Left ventricle myocardium inferior (tissue), 1 donor: ENCODE results near the gene GRID1. TPM values are rescaled to one million over a fixed set of nuclear protein-coding genes. Genes with fewer than 3 reads are reported as not detected.

Experiments
- DNase-seq: peaks from one replicate; pipeline ENCODE4 v3.0.0-alpha.2; 2020
- H3K27ac ChIP-seq: fragments of 200-600 bp; replicated peaks from 2 replicates; pipeline ENCODE4 v1.8.0; 2021
- H3K27me3 ChIP-seq: fragments of 200-600 bp; 2 replicates; pipeline ENCODE4 v1.8.0; 2021; ENCODE audit warnings: low read depth
- H3K36me3 ChIP-seq: fragments of 200-600 bp; 2 replicates; pipeline ENCODE4 v1.8.0; 2021
- H3K4me1 ChIP-seq: fragments of 200-600 bp; 2 replicates; pipeline ENCODE4 v1.8.0; 2021
- H3K4me3 ChIP-seq: fragments of 200-600 bp; 2 replicates; pipeline ENCODE4 v1.8.0; 2021; ENCODE audit warnings: mild to moderate bottlenecking, moderate library complexity
- H3K9me3 ChIP-seq: fragments of 200-600 bp; replicated peaks from 2 replicates; pipeline ENCODE4 v1.8.0; 2021
- intact Hi-C: fragments of 100-400 bp; cut with micrococcal nuclease; formaldehyde crosslinking; loops from one replicate; pipeline ENCODE4 v1.11.0; 2022
- total RNA-seq: library from RNA; stranded (reverse); fragmentation: NEBNext Ultra II Directional; extraction: Animal tissue kit (Norgen Biotek cat#: 25700); gene quantifications from one replicate; pipeline ENCODE4 v1.2.1, GENCODE V29; 2021
- TF ChIP-seq, protein P1 (sequence below): fragments of 200-600 bp; IDR thresholded peaks from 2 replicates; pipeline ENCODE4 v1.8.0; 2021; ENCODE audit warnings: antibody characterized with exemption, mild to moderate bottlenecking, borderline replicate concordance
- donor health status: DM: no; HTN: yes; CAD: no; lungs with severe emphysema.

GRID1 gene
- total RNA-seq, 1 donor from 2014 or later = 1.6 TPM

DNA sequence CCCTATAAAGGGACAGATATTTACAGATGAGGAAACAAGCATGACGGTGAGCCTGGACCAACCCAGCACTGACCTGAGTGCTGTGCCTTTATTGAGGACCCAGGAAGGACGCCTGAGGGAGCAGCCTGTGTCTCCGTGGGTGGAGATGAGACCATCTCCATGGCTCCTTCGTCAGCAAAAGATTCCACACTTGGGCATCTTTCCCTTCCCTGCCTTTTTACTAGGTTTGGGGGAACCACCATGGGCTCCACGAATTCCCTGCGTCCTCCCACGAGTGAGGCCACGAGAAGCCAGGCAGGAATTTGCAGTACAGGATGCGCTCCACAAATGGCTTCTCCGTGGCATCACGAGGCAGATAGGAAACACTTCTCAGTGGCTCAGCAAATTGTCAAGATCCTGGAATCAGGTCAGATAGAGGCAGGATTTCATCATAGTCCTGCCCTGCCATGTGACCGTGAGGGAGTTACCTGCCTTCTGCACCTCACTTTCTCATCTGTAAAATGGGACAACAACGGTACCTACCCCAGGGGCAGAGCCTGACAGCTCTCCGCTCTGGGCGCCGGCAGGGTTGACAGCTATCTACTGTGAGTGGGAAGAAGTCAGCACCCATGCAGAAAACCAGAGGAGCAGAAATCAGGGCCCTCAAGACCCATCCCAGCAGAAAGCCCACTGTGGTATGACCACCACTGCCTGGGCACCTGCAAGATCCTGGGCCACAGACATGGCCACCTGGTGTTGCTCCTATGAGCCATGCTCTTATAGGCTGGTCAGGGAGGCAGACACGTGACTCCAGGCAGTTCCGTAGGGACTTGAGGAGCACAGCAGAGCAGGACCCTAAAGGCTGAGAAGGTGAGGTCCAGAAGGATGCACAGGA lies 80.1 kb downstream of the GRID1 start:
- Histone ChIP-seq H3K9me3 (no peaks in the 10 kb centered on the region), H3K27ac (no peak overlapping the region), H3K4me1 (no peaks in the 10 kb centered on the region), H3K36me3 (no peaks in the 10 kb centered on the region), H3K4me3 (no peak overlapping the region), H3K27me3 (peaks cover 5% of the 10 kb centered on the region)
- TF ChIP-seq, protein P1, sequence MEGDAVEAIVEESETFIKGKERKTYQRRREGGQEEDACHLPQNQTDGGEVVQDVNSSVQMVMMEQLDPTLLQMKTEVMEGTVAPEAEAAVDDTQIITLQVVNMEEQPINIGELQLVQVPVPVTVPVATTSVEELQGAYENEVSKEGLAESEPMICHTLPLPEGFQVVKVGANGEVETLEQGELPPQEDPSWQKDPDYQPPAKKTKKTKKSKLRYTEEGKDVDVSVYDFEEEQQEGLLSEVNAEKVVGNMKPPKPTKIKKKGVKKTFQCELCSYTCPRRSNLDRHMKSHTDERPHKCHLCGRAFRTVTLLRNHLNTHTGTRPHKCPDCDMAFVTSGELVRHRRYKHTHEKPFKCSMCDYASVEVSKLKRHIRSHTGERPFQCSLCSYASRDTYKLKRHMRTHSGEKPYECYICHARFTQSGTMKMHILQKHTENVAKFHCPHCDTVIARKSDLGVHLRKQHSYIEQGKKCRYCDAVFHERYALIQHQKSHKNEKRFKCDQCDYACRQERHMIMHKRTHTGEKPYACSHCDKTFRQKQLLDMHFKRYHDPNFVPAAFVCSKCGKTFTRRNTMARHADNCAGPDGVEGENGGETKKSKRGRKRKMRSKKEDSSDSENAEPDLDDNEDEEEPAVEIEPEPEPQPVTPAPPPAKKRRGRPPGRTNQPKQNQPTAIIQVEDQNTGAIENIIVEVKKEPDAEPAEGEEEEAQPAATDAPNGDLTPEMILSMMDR = no peak
- intact Hi-C loops = no loop called here
- DNase-seq = no peak

GRCh38 chr10:86285136-86285790 lies 81.3 kb downstream of the GRID1 start:
- TF ChIP-seq, protein P1 = no peak
- H3K27ac ChIP-seq = no peak overlapping the region

GRCh38 chr10:86284355-86285105 lies 82.1 kb downstream of the GRID1 start:
- no peaks in the 10 kb centered on the region for H3K4me1 ChIP-seq
- no peaks in the 10 kb centered on the region for H3K36me3 ChIP-seq
- H3K9me3 ChIP-seq = peaks cover 14% of the 10 kb centered on the region
- intact Hi-C loops = no loop called here
- H3K4me3 ChIP-seq = no peak overlapping the region
- H3K27ac ChIP-seq = no peak overlapping the region
- TF ChIP-seq, protein P1 = no peak
- H3K27me3 ChIP-seq = peaks cover 5% of the 10 kb centered on the region
- DNase-seq = no peak

More at GRCh38 chr10:86285136-86285790, 81.3 kb downstream of the GRID1 start:
- Histone ChIP-seq H3K36me3 (no peaks in the 10 kb centered on the region), H3K9me3 (peaks cover 7% of the 10 kb centered on the region), H3K4me1 (no peaks in the 10 kb centered on the region), H3K27me3 (peaks cover 5% of the 10 kb centered on the region), H3K4me3 (no peak overlapping the region)
- no peak for DNase-seq
- intact Hi-C loops = no loop called here

GRCh38 chr10:86283466-86284287 lies 82.9 kb downstream of the GRID1 start:
- DNase-seq = no peak
- Histone ChIP-seq H3K4me1 (no peaks in the 10 kb centered on the region), H3K4me3 (no peak overlapping the region), H3K36me3 (no peaks in the 10 kb centered on the region), H3K27ac (no peak overlapping the region), H3K9me3 (peaks cover 23% of the 10 kb centered on the region), H3K27me3 (peaks cover 5% of the 10 kb centered on the region)
- intact Hi-C loops = no loop called here
- TF ChIP-seq, protein P1 = no peak
